AG04449 (cell line): ENCODE measurements around the gene LRMDA.
A peak's percentile ranks its signal among the peaks of the same experiment; 100 is the strongest.

Experiments
- CTCF ChIA-PET: fragments of 350-600 bp; formaldehyde crosslinking; extraction: SDS; loops from one replicate; lab custom pipeline; 2021; ENCODE audit warnings: antibody characterized with exemption; lab: Yijun Ruan, JAX
- POLR2A ChIA-PET: fragments of 400-600, 350-600 bp; formaldehyde crosslinking; extraction: SDS; loops from one replicate; lab custom pipeline; 2020; ENCODE audit warnings: antibody characterized with exemption, inconsistent platforms; lab: Yijun Ruan, JAX
- DNase-seq: peaks from one replicate; pipeline ENCODE4 v3.0.0-alpha.2; 2010; ENCODE audit warnings: low read depth, low spot score
- H3K4me3 ChIP-seq: 2 replicates; pipeline ENCODE4 v1.5.1; 2011; ENCODE audit warnings: low read depth, mild to moderate bottlenecking, control low read depth, low read length
- TF ChIP-seq, protein P1 (sequence below): IDR thresholded peaks from one replicate; pipeline ENCODE4 v1.5.1; 2011; ENCODE audit warnings: mild to moderate bottlenecking, moderate library complexity, low read length, control low read depth, inconsistent platforms; ENCODE audit not compliant: insufficient read depth; ENCODE audit errors: missing control alignments

The LRMDA gene

GRCh38 chr10:76354921-76355320, 923.5 kb downstream of the LRMDA start:
- POLR2A ChIA-PET: no interaction called here
- CTCF ChIA-PET: no interaction called here
- TF ChIP-seq, protein P1, sequence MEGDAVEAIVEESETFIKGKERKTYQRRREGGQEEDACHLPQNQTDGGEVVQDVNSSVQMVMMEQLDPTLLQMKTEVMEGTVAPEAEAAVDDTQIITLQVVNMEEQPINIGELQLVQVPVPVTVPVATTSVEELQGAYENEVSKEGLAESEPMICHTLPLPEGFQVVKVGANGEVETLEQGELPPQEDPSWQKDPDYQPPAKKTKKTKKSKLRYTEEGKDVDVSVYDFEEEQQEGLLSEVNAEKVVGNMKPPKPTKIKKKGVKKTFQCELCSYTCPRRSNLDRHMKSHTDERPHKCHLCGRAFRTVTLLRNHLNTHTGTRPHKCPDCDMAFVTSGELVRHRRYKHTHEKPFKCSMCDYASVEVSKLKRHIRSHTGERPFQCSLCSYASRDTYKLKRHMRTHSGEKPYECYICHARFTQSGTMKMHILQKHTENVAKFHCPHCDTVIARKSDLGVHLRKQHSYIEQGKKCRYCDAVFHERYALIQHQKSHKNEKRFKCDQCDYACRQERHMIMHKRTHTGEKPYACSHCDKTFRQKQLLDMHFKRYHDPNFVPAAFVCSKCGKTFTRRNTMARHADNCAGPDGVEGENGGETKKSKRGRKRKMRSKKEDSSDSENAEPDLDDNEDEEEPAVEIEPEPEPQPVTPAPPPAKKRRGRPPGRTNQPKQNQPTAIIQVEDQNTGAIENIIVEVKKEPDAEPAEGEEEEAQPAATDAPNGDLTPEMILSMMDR: no peak

GRCh38 chr10:76356557-76356956, 925.1 kb downstream of the LRMDA start:
- TF ChIP-seq, protein P1: no peak
- no peak overlapping the region for H3K4me3 ChIP-seq
- no peak for DNase-seq
- ChIA-PET POLR2A (no interaction called here), CTCF (no interaction called here)

More at GRCh38 chr10:76354921-76355320, 923.5 kb downstream of the LRMDA start:
- no peak for DNase-seq
- no peak overlapping the region for H3K4me3 ChIP-seq

GRCh38 chr10:76357726-76358415, 926.4 kb downstream of the LRMDA start:
- TF ChIP-seq, protein P1: no peak
- H3K4me3 ChIP-seq: no peak overlapping the region
- CTCF ChIA-PET: no interaction called here
- POLR2A ChIA-PET: no interaction called here
- DNase-seq: no peak

GRCh38 chr10:76358743-76359395, 927.4 kb downstream of the LRMDA start:
- TF ChIP-seq, protein P1: no peak
- DNase-seq: no peak
- H3K4me3 ChIP-seq: no peak overlapping the region
- POLR2A ChIA-PET: no interaction called here
- CTCF ChIA-PET: no interaction called here

DNA sequence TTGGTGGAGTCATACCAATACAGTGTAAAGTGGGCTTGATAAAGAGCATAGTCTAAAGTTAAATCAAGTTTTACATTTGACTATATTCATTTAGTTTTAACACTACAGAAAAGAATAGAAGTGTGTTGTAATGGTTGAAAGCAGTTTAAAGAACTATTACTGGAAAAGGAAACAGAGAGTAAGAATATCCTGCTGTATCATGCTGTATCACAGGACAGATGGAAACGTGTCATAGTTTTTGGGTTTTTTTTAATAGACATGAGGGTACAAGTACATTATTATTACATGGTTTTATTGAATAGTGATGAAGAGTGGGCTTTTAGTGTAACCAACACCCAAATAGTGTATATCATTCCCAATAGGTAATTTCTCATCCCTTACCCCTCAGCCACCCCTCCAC, 944.3 kb downstream of the LRMDA start:
- H3K4me3 ChIP-seq: no peak overlapping the region
- POLR2A ChIA-PET: no interaction called here
- CTCF ChIA-PET: interaction anchor here (0.9 kb wide), 1 partner anchor 11 kb away, joined by 3 read pairs; no protein-coding TSS in a partner anchor
- TF ChIP-seq, protein P1: no peak
- DNase-seq: no peak

DNA sequence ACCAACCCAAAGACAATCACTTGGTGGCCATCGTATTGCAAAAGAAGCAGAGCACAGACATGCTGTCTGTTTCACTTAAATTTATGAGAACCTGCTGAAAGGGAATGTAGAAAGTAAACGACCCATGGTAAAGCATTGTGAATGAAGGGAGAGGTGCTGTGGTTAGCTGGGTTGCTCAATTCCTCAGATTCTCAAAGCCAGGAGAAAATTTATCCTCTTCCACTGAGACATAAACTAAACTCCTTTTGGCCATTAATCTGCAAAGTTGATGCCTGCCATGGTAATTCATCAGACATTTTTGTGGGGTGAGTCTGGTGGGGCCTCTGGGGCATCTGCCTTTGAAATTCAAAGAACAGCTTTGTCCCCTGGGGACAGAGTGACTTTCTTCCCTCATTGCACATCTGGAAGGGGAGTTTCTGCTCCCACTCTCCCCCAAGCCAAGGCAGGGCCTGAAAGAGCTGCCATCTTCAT, 951.0 kb downstream of the LRMDA start:
- CTCF ChIA-PET: no interaction called here
- TF ChIP-seq, protein P1: no peak
- no peak overlapping the region for H3K4me3 ChIP-seq
- POLR2A ChIA-PET: interaction anchor here (1.1 to 1.2 kb wide), 2 partner anchors 46 to 48 kb away, joined by 3 to 4 read pairs; no protein-coding TSS in a partner anchor
- peak; percentile 65 for DNase-seq
